SU-DHL-6 (cell line): ENCODE measurements around the gene ARL15.

ENCODE experiments used
- H2AFZ ChIP-seq: fragments of 200-600 bp; sonication (generic); 2 replicates; pipeline ENCODE4 v1.6.1; 2014; ENCODE audit warnings: low read depth, mild to moderate bottlenecking, moderate library complexity, mixed read lengths, antibody characterized with exemption, low read length; ENCODE audit not compliant: severe bottlenecking
- H3F3A ChIP-seq: fragments of 200-600 bp; shearing (Covaris generic); 2 replicates; pipeline ENCODE4 v1.6.0; 2016; ENCODE audit warnings: antibody characterized with exemption, mild to moderate bottlenecking; ENCODE audit not compliant: insufficient read depth
- H3K27ac ChIP-seq: fragments of 200-600 bp; sonication (generic); 2 replicates; pipeline ENCODE4 v1.5.1; 2016; ENCODE audit warnings: low read depth, mild to moderate bottlenecking, low read length, moderate library complexity, mixed read lengths
- H3K27me3 ChIP-seq: fragments of 200-600 bp; sonication (generic), shearing (Covaris generic); 2 replicates; pipeline ENCODE4 v1.6.0; 2014; ENCODE audit warnings: mild to moderate bottlenecking, low read length
- H3K36me3 ChIP-seq: fragments of 200-600 bp; sonication (generic); 2 replicates; pipeline ENCODE4 v1.6.1; 2014; ENCODE audit warnings: mild to moderate bottlenecking, low read length, mixed read lengths
- H3K4me2 ChIP-seq: fragments of 300-600, 200-600 bp; shearing (Covaris generic), sonication (generic); 2 replicates; pipeline ENCODE4 v1.6.0; 2014; ENCODE audit warnings: low read length, low read depth, mild to moderate bottlenecking; ENCODE audit not compliant: poor library complexity, severe bottlenecking
- H3K4me3 ChIP-seq: fragments of 200-600 bp; sonication (generic); 2 replicates; pipeline ENCODE4 v1.5.1; 2014; ENCODE audit warnings: antibody characterized with exemption, low read length, mild to moderate bottlenecking, mixed read lengths; ENCODE audit not compliant: insufficient read depth, poor library complexity, severe bottlenecking
- H3K79me2 ChIP-seq: fragments of 200-600 bp; sonication (generic); 2 replicates; pipeline ENCODE4 v1.6.1; 2014; ENCODE audit warnings: mild to moderate bottlenecking, low read length, moderate library complexity; ENCODE audit not compliant: insufficient read depth
- H3K9ac ChIP-seq: fragments of 200-600 bp; sonication (generic); 2 replicates; pipeline ENCODE4 v1.7.0; 2014; ENCODE audit warnings: mild to moderate bottlenecking, low read length
- H3K9me2 ChIP-seq: fragments of 200-600 bp; sonication (generic); replicated peaks from 2 replicates; pipeline ENCODE4 v1.6.1; 2014; ENCODE audit warnings: low read length; ENCODE audit not compliant: insufficient read depth
- H3K9me3 ChIP-seq: fragments of 200-600 bp; sonication (generic); 2 replicates; pipeline ENCODE4 v1.6.1; 2014; ENCODE audit warnings: low read length, mixed read lengths; ENCODE audit not compliant: insufficient read depth
- H4K20me1 ChIP-seq: fragments of 200-600 bp; sonication (generic); 2 replicates; pipeline ENCODE4 v1.6.1; 2014; ENCODE audit warnings: low read depth, mild to moderate bottlenecking, antibody characterized with exemption, low read length, moderate library complexity, mixed read lengths
- CTCF ChIP-seq: fragments of 200-600 bp; sonication (generic); IDR thresholded peaks from one replicate; pipeline ENCODE4 v1.5.1; 2017; ENCODE audit warnings: antibody characterized with exemption, mild to moderate bottlenecking, low read length, moderate library complexity; ENCODE audit not compliant: insufficient read depth, poor library complexity, severe bottlenecking
- EZH2phosphoT487 ChIP-seq: fragments of 200-600 bp; sonication (generic), shearing (Covaris generic); conservative IDR thresholded peaks from 2 replicates; pipeline ENCODE4 v1.6.1; 2018; ENCODE audit warnings: mild to moderate bottlenecking, antibody characterized with exemption, low read length, moderate library complexity, mixed read lengths

The ARL15 gene

DNA sequence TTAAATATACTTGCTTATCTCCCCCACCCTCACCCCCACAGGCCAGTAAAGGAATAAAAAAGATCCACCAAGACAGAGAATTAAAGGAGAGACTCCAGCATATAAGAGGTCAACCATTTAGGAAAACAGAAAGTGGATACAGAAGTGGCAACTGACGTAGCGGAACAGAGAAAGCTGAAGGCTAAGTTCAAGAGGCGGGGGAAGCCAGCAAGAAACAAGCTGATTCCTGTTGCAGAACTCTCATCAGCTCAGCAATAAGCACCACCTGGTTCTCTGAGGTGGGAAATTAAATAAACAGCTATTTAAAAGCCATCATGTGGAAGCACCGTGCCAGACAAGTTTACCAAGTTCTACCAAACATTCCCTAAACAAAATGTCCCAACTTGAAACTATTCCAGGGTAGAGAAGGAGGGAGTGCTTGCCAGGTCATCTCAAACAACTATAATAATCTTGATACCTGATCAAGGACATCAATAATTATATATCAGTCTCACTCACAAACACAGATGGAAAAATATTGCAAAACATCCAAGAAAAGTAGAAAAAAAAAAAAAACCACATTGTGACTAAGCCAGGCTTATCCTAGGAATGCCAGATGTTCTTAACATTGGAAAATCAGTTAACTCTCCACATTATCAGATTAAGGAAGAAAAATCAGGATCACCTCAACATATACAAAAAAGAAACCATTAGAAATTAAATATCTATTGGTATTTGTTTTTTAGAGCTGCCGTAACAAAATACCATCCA is 7.3 kb upstream of the ARL15 start:
- Histone ChIP-seq H4K20me1 (no peaks in the 10 kb centered on the region), H3K9ac (no peak overlapping the region), H2AFZ (no peak overlapping the region), H3F3A (no peaks in the 10 kb centered on the region), H3K9me2 (no peaks in the 10 kb centered on the region), H3K4me3 (no peak overlapping the region), H3K27me3 (no peaks in the 10 kb centered on the region), H3K36me3 (no peaks in the 10 kb centered on the region), H3K79me2 (no peaks in the 10 kb centered on the region), H3K9me3 (no peaks in the 10 kb centered on the region), H3K4me2 (no peak overlapping the region), H3K27ac (no peak overlapping the region)
- TF ChIP-seq CTCF: no peak
- TF ChIP-seq EZH2phosphoT487: no peak

DNA sequence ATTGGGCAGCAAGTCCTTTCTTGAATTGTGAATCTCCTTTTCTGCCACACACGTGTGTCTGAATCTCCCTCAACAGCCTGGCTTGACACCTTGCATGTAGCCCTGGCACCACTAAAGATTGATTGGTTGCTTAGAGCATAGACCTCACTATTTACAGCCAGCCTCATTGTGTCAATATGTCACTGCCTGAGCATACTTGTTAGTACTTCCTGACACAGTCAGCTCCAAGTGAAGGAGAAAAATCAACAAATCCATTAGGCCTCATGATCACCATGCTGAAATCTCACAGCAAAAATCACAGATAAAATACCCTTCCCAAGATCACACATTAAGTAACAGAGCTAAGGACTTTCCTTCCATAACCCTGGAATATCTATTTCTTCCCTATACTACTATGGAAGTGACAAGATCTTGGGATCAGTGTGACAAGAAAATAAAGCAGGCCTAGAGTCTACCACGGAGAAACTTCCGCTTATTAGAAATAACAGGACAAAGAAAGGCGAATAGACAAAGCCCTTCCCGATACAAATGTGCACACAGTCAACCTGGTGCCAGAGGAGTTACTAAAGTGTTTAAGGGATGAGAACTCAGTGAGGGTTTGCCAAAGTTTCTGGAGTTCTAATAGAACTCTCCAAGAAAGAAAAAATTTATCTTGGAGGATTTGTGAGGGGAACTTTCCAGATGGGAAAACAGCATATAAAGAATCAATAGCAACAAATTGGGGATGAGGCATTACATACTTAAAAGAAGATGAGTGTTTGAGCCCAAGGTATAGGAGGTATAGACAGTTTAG is 5.6 kb upstream of the ARL15 start:
- H2AFZ ChIP-seq: no peak overlapping the region
- no peaks in the 10 kb centered on the region for H3K9me3 ChIP-seq
- H3K79me2 ChIP-seq: no peaks in the 10 kb centered on the region
- TF ChIP-seq EZH2phosphoT487: no peak
- TF ChIP-seq CTCF: no peak
- no peak overlapping the region for H3K9ac ChIP-seq
- H3K27me3 ChIP-seq: no peaks in the 10 kb centered on the region
- no peaks in the 10 kb centered on the region for H3K9me2 ChIP-seq
- H4K20me1 ChIP-seq: no peaks in the 10 kb centered on the region
- no peaks in the 10 kb centered on the region for H3K36me3 ChIP-seq
- H3K4me3 ChIP-seq: no peak overlapping the region
- H3F3A ChIP-seq: no peaks in the 10 kb centered on the region
- H3K4me2 ChIP-seq: no peak overlapping the region
- no peak overlapping the region for H3K27ac ChIP-seq

GRCh38 chr5:54313311-54314270 is 3.2 kb upstream of the ARL15 start:
- Histone ChIP-seq H2AFZ (no peak overlapping the region), H3K4me3 (no peak overlapping the region), H3K9me3 (no peaks in the 10 kb centered on the region), H3K27me3 (no peaks in the 10 kb centered on the region), H3F3A (no peaks in the 10 kb centered on the region), H3K36me3 (no peaks in the 10 kb centered on the region), H4K20me1 (no peaks in the 10 kb centered on the region), H3K27ac (no peak overlapping the region), H3K4me2 (no peak overlapping the region), H3K79me2 (no peaks in the 10 kb centered on the region), H3K9ac (no peak overlapping the region), H3K9me2 (no peaks in the 10 kb centered on the region)
- TF ChIP-seq CTCF: no peak
